ENCODE data around the gene SAP25. TPM values are rescaled to one million over a fixed set of nuclear protein-coding genes. Genes with fewer than 3 reads are reported as not detected.

SAP25 gene
- total RNA-seq, 2 donors from 2014 or later, result 5.8 to 6.3 TPM

DNA sequence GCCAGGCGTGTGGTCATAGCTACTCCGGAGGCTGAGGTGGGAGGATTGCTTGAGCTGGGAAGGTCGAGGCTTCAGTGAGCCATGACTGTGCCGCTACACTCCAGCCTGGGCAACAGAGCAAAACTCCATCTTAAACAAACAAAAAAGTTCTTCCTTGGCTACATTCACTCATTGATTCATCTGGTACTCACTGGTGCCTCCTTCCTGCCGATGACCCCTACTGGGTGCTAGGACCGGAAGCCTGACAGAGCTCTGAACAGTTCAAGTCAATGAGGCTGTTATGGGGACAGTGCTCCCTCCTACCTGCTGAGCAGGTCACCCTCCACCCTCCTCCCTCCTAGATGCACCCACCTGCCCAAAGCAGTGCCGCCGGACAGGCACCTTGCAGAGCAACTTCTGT lies 33.4 kb upstream of the SAP25 start:
- peaks cover 5% of the 10 kb centered on the region for H3K4me1 ChIP-seq (ENCODE audit: control insufficient read depth, insufficient read depth, low read length)
- no peak overlapping the region for H3K27ac ChIP-seq (ENCODE audit: low read depth, low read length)
- TF ChIP-seq CTCF (conservative IDR thresholded peaks at IDR 0.05), result no peak
- H3K9ac ChIP-seq (ENCODE audit: extremely low read depth, low read length, poor library complexity, severe bottlenecking), result no peak overlapping the region
- WGBS, 2 experiments (ENCODE audit: insufficient coverage in 1 of 2, insufficient read length in 1 of 2), result 94 to 97% methylated on average over 6 to 8 of the region's 8 CpGs
- H3K36me3 ChIP-seq (ENCODE audit: control insufficient read depth, insufficient read depth, low read length), result no peaks in the 10 kb centered on the region
- Mint-ChIP-seq H3K4me3 (no peak overlapping the region), H3K36me3 (ENCODE audit: low read depth) (no peaks in the 10 kb centered on the region), H3K4me1 (peaks cover 18% of the 10 kb centered on the region), H3K27me3 (ENCODE audit: insufficient read depth) (peaks cover 28% of the 10 kb centered on the region), H3K9me3 (no peaks in the 10 kb centered on the region), H3K27ac (no peak overlapping the region)
- H3K9me3 ChIP-seq (ENCODE audit: control insufficient read depth, low read length), result no peaks in the 10 kb centered on the region
- no peak for DNase-seq
- no peak overlapping the region for H3K4me3 ChIP-seq (ENCODE audit: low read length)
- peaks cover 18% of the 10 kb centered on the region for H3K27me3 ChIP-seq (ENCODE audit: control insufficient read depth, insufficient read depth, low read length, poor library complexity, severe bottlenecking)

DNA sequence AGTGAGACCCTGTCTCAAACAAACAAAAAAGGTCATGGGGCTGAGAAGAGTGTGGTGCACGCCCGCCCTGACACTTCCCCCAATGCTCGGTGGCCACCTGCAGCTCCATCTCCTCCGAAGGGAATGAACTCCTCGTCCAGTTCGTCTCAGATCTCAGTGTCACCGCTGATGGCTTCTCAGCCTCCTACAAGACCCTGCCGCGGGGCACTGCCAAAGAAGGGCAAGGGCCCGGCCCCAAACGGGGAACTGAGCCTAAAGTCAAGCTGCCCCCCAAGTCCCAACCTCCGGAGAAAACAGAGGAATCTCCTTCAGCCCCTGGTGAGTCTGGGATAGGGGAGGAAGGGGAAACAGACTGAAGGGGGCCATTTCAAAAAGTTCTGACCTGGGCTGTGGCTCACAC lies 32.6 kb upstream of the SAP25 start:
- H3K4me1 ChIP-seq (ENCODE audit: control insufficient read depth, insufficient read depth, low read length), result peaks cover 5% of the 10 kb centered on the region
- Mint-ChIP-seq H3K27ac (no peak overlapping the region), H3K36me3 (ENCODE audit: low read depth) (no peaks in the 10 kb centered on the region), H3K27me3 (ENCODE audit: insufficient read depth) (peaks cover 28% of the 10 kb centered on the region), H3K9me3 (no peaks in the 10 kb centered on the region), H3K4me1 (peaks cover 21% of the 10 kb centered on the region), H3K4me3 (peak overlapping the region; percentile 62)
- no peaks in the 10 kb centered on the region for H3K9me3 ChIP-seq (ENCODE audit: control insufficient read depth, low read length)
- no peaks in the 10 kb centered on the region for H3K36me3 ChIP-seq (ENCODE audit: control insufficient read depth, insufficient read depth, low read length)
- TF ChIP-seq CTCF (conservative IDR thresholded peaks at IDR 0.05), result no peak
- H3K27ac ChIP-seq (ENCODE audit: low read depth, low read length), result no peak overlapping the region
- no peak overlapping the region for H3K4me3 ChIP-seq (ENCODE audit: low read length)
- no peak for DNase-seq
- no peak overlapping the region for H3K9ac ChIP-seq (ENCODE audit: extremely low read depth, low read length, poor library complexity, severe bottlenecking)
- peaks cover 18% of the 10 kb centered on the region for H3K27me3 ChIP-seq (ENCODE audit: control insufficient read depth, insufficient read depth, low read length, poor library complexity, severe bottlenecking)
- WGBS, 2 experiments (ENCODE audit: insufficient coverage in 1 of 2, insufficient read length in 1 of 2), result 87 to 89% methylated on average over 11 to 12 of the region's 12 CpGs

DNA sequence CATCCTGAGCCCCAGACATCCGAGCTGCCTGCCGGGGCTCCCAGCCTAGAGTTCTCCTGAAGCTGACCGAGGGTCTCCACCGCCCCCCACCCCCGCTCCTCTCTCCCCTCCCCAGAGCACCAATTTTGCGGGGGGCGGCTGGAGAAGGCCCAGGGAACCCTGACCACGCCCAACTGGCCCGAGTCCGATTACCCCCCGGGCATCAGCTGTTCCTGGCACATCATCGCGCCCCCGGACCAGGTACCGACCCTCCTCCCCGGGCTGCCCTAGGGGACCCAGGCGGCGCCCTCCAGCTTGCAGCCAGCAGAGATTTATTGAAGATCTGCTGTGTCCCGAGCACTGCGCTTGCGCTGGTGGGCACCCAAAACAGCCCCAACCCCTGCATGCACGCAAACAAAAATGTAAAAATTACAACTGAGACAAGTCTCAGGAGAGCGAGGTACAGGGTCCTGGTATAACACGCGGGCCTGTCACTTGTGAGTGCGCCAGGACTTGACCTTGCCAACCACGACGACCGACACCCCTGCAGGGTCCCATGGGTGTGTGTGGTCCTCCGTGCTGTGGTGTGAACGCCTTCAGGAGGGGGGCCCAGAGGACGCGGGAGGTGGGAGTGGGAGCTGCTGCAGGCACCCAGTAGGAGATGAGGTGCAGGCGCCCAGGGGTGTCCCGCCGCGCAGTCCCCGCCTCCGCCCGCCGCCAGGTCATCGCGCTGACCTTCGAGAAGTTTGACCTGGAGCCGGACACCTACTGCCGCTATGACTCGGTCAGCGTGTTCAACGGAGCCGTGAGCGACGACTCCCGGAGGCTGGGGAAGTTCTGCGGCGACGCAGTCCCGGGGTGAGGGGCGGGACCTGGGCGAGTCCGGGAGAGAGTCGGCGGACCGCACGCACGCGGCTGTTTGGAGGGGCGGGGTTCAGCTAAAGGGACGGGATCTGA lies 31.5 kb upstream of the SAP25 start:
- Histone ChIP-seq H3K4me1 (ENCODE audit: control insufficient read depth, insufficient read depth, low read length) (peaks cover 5% of the 10 kb centered on the region), H3K36me3 (ENCODE audit: control insufficient read depth, insufficient read depth, low read length) (no peaks in the 10 kb centered on the region), H3K9me3 (ENCODE audit: control insufficient read depth, low read length) (no peaks in the 10 kb centered on the region), H3K27ac (ENCODE audit: low read depth, low read length) (no peak overlapping the region), H3K4me3 (ENCODE audit: low read length) (peak overlapping the region; percentile 78), H3K27me3 (ENCODE audit: control insufficient read depth, insufficient read depth, low read length, poor library complexity, severe bottlenecking) (peaks cover 18% of the 10 kb centered on the region), H3K9ac (ENCODE audit: extremely low read depth, low read length, poor library complexity, severe bottlenecking) (no peak overlapping the region)
- peaks cover 28% of the 10 kb centered on the region for H3K27me3 Mint-ChIP-seq (ENCODE audit: insufficient read depth)
- DNase-seq, result peak; percentile 85
- H3K9me3 Mint-ChIP-seq, result no peaks in the 10 kb centered on the region
- H3K27ac Mint-ChIP-seq, result no peak overlapping the region
- peak overlapping the region; percentile 62 for H3K4me3 Mint-ChIP-seq
- no peaks in the 10 kb centered on the region for H3K36me3 Mint-ChIP-seq (ENCODE audit: low read depth)
- no peak for TF ChIP-seq CTCF (conservative IDR thresholded peaks at IDR 0.05)
- H3K4me1 Mint-ChIP-seq, result peaks cover 19% of the 10 kb centered on the region
- 3 to 4% methylated on average over 42 to 68 of the region's 68 CpGs for WGBS, 2 experiments (ENCODE audit: insufficient coverage in 1 of 2, insufficient read length in 1 of 2)

All from endodermal cell (in vitro differentiated cells).